ENCODE data around the gene FAM171A1.

Gene FAM171A1

DNA sequence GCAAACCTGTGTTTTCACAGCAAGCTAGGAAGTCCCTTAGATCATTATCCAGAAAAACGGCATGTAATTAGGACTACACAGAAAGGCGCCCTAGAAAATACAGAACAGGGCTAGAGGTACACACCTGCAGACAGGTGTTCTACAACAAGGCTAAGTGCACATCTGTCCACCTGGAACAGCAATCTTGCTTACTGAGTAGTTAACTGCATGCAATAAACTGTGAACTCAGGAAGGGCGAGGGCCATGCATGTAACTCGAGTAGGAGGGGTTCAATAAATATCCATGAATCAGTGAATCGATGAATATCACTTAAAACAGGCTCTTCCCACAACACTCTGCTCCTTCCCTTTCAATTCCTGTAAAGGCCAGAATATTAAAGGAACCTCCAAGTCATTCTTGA lies 22.0 kb downstream of the FAM171A1 start:
- TF ChIP-seq EZH2phosphoT487 (IDR thresholded peaks at IDR 0.05; ENCODE audit: borderline replicate concordance): no peak
- TF ChIP-seq, protein P1, sequence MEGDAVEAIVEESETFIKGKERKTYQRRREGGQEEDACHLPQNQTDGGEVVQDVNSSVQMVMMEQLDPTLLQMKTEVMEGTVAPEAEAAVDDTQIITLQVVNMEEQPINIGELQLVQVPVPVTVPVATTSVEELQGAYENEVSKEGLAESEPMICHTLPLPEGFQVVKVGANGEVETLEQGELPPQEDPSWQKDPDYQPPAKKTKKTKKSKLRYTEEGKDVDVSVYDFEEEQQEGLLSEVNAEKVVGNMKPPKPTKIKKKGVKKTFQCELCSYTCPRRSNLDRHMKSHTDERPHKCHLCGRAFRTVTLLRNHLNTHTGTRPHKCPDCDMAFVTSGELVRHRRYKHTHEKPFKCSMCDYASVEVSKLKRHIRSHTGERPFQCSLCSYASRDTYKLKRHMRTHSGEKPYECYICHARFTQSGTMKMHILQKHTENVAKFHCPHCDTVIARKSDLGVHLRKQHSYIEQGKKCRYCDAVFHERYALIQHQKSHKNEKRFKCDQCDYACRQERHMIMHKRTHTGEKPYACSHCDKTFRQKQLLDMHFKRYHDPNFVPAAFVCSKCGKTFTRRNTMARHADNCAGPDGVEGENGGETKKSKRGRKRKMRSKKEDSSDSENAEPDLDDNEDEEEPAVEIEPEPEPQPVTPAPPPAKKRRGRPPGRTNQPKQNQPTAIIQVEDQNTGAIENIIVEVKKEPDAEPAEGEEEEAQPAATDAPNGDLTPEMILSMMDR (conservative IDR thresholded peaks at IDR 0.05; ENCODE audit: low read length): no peak
- H3K4me3 ChIP-seq (ENCODE audit: low read length, poor library complexity, severe bottlenecking): no peak overlapping the region
- H3K9me3 ChIP-seq (ENCODE audit: insufficient read depth, low read depth, low read length): no peaks in the 10 kb centered on the region
- H3F3A ChIP-seq (ENCODE audit: low read depth): no peaks in the 10 kb centered on the region
- H4K20me1 ChIP-seq (ENCODE audit: insufficient read depth, low read length, poor library complexity, severe bottlenecking): no peaks in the 10 kb centered on the region
- H3K27me3 ChIP-seq (ENCODE audit: insufficient read depth, low read length, poor library complexity, severe bottlenecking): no peaks in the 10 kb centered on the region
- no peak overlapping the region for H2AFZ ChIP-seq (ENCODE audit: low read length)
- no peak overlapping the region for H3K4me2 ChIP-seq (ENCODE audit: low read depth, low read length, poor library complexity, severe bottlenecking)
- no peak overlapping the region for H3K9ac ChIP-seq (ENCODE audit: low read depth, low read length, poor library complexity, severe bottlenecking)
- no peaks in the 10 kb centered on the region for H3K36me3 ChIP-seq (ENCODE audit: insufficient read depth, low read length)
- no peaks in the 10 kb centered on the region for H3K9me2 ChIP-seq (replicated peaks; ENCODE audit: low read depth, low read length)
- H3K4me1 ChIP-seq (ENCODE audit: insufficient read depth, low read length, poor library complexity, severe bottlenecking): no peaks in the 10 kb centered on the region
- no peaks in the 10 kb centered on the region for H3K79me2 ChIP-seq (ENCODE audit: insufficient read depth, low read length)

DNA sequence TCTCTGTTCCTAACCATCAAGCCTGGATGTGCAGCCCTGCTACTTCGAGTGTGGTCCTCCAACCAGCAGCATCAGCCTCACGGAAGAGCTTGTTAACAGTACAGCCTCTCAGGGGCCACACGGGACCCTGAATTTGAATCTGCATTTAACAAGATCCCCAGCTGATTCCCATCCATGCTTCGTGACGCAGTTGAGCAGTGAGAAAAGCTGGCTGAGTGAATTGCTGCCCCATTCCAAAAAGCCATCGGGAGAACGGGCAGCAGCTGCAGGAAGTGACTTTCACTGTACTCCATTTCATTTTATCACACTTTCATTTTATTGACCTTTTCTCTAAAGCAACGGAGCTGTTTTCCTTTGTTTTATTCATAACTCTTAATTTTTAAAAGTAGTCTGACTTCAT lies 22.5 kb downstream of the FAM171A1 start:
- Histone ChIP-seq H3K27me3 (ENCODE audit: insufficient read depth, low read length, poor library complexity, severe bottlenecking) (no peaks in the 10 kb centered on the region), H3K9ac (ENCODE audit: low read depth, low read length, poor library complexity, severe bottlenecking) (no peak overlapping the region), H3K4me2 (ENCODE audit: low read depth, low read length, poor library complexity, severe bottlenecking) (no peak overlapping the region), H3K9me2 (replicated peaks; ENCODE audit: low read depth, low read length) (no peaks in the 10 kb centered on the region), H3K4me1 (ENCODE audit: insufficient read depth, low read length, poor library complexity, severe bottlenecking) (no peaks in the 10 kb centered on the region), H4K20me1 (ENCODE audit: insufficient read depth, low read length, poor library complexity, severe bottlenecking) (no peaks in the 10 kb centered on the region), H3K79me2 (ENCODE audit: insufficient read depth, low read length) (no peaks in the 10 kb centered on the region), H3F3A (ENCODE audit: low read depth) (no peaks in the 10 kb centered on the region), H2AFZ (ENCODE audit: low read length) (no peak overlapping the region), H3K36me3 (ENCODE audit: insufficient read depth, low read length) (no peaks in the 10 kb centered on the region), H3K4me3 (ENCODE audit: low read length, poor library complexity, severe bottlenecking) (no peak overlapping the region), H3K9me3 (ENCODE audit: insufficient read depth, low read depth, low read length) (no peaks in the 10 kb centered on the region)
- TF ChIP-seq EZH2phosphoT487 (IDR thresholded peaks at IDR 0.05; ENCODE audit: borderline replicate concordance): no peak
- TF ChIP-seq, protein P1 (conservative IDR thresholded peaks at IDR 0.05; ENCODE audit: low read length): no peak

DNA sequence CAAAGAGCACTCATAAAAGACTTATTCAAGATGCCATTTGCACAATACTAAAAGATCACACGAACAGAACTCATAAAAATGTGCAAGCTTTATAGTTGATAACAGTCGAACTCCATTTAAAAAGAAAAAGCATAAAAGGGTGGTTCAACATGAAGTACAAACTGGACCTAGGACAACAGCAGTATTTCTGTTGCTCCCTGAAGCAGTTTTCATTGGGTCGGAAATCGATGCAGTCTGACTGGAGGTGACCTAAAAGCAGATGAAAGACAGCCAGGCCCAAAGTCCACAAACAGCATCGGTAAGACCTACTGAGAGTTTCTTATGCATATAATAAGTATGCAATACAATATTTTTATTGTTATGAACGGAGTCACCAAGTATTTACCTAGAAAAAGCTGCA lies 23.9 kb downstream of the FAM171A1 start:
- H3F3A ChIP-seq (ENCODE audit: low read depth): no peaks in the 10 kb centered on the region
- H3K4me3 ChIP-seq (ENCODE audit: low read length, poor library complexity, severe bottlenecking): no peak overlapping the region
- H3K9me3 ChIP-seq (ENCODE audit: insufficient read depth, low read depth, low read length): no peaks in the 10 kb centered on the region
- no peaks in the 10 kb centered on the region for H3K4me1 ChIP-seq (ENCODE audit: insufficient read depth, low read length, poor library complexity, severe bottlenecking)
- no peak overlapping the region for H2AFZ ChIP-seq (ENCODE audit: low read length)
- H3K4me2 ChIP-seq (ENCODE audit: low read depth, low read length, poor library complexity, severe bottlenecking): no peak overlapping the region
- no peaks in the 10 kb centered on the region for H3K27me3 ChIP-seq (ENCODE audit: insufficient read depth, low read length, poor library complexity, severe bottlenecking)
- no peaks in the 10 kb centered on the region for H3K36me3 ChIP-seq (ENCODE audit: insufficient read depth, low read length)
- H4K20me1 ChIP-seq (ENCODE audit: insufficient read depth, low read length, poor library complexity, severe bottlenecking): no peaks in the 10 kb centered on the region
- no peaks in the 10 kb centered on the region for H3K9me2 ChIP-seq (replicated peaks; ENCODE audit: low read depth, low read length)
- no peak overlapping the region for H3K9ac ChIP-seq (ENCODE audit: low read depth, low read length, poor library complexity, severe bottlenecking)
- no peaks in the 10 kb centered on the region for H3K79me2 ChIP-seq (ENCODE audit: insufficient read depth, low read length)
- TF ChIP-seq, protein P1 (conservative IDR thresholded peaks at IDR 0.05; ENCODE audit: low read length): no peak
- no peak for TF ChIP-seq EZH2phosphoT487 (IDR thresholded peaks at IDR 0.05; ENCODE audit: borderline replicate concordance)
